HepG2 (cell line): Measurements from ENCODE around the gene NDUFAF5.

ENCODE experiments used
- CHD2 ChIP-seq: IDR thresholded peaks from 2 replicates; pipeline ENCODE4 v1.6.1; 2011; ENCODE audit warnings: low read depth, low read length, improper control_type of control experiment
- MAX ChIP-seq: IDR thresholded peaks from 2 replicates; pipeline ENCODE4 v1.6.1; 2012; ENCODE audit warnings: inconsistent platforms
- ZNF792 ChIP-seq: IDR thresholded peaks from 2 replicates; pipeline ENCODE4 v1.6.1; 2016

DNA sequence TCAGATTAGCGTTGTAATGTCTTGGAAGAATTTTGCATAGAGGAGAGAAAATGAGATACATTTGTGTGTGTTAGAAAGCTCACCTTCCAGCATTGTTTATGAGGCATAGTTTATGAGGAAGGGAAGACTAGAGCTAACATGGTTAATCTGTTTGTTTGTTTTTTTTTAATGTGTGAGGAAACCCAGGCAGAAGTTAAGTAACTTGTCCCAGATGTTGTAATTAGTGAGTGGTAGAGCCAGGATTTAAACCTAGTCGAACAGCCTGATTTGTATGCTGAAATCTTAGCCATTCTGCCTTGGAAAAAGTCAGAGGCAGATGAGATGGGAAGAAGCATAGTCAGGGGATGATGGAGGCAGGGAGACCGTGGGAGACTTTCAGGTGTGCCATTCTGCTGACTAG is 29.1 kb downstream of the NDUFAF5 start:
- TF ChIP-seq CHD2 (no peak), ZNF792 (CRISPR knock-in tag) (no peak), MAX (no peak)
